Transverse colon (tissue), 4 donors: Measurements from ENCODE around the gene OR8B2. TPM values are rescaled to one million over a fixed set of nuclear protein-coding genes. Genes with fewer than 3 reads are reported as not detected.

Experiments used
- DNase-seq: peaks from one replicate; pipeline ENCODE4 v3.0.0-alpha.2; 2019
- H3K27ac ChIP-seq, 4 donors: fragments of 200-600 bp; sonication (generic); 2 replicates each; pipeline ENCODE4 v1.5.1; 2016 to 2018; ENCODE audit warnings: inconsistent platforms in 4 of 4
- H3K27me3 ChIP-seq: fragments of 200-600 bp; sonication (generic); 2 replicates; pipeline ENCODE4 v1.5.1; 2017; ENCODE audit warnings: inconsistent platforms
- H3K36me3 ChIP-seq, 4 donors: fragments of 200-600 bp; sonication (generic); 2 replicates each; pipeline ENCODE4 v1.5.1; 2017 to 2019; ENCODE audit warnings: inconsistent platforms in 4 of 4
- H3K4me1 ChIP-seq, 4 donors: fragments of 200-600 bp; sonication (generic); 2 replicates each; pipeline ENCODE4 v1.5.1; 2017 to 2020; ENCODE audit warnings: inconsistent platforms in 4 of 4
- H3K4me3 ChIP-seq, 4 donors: fragments of 200-600 bp; sonication (generic); 1 replicate in 1 of 4; 2 replicates in 3 of 4; pipeline versions ENCODE4 v1.5.1 to v1.6.1; 2017 to 2019; ENCODE audit warnings: inconsistent platforms in 4 of 4
- H3K9me3 ChIP-seq, 2 donors: fragments of 200-600 bp; sonication (generic); 2 replicates each; pipeline ENCODE4 v1.5.1; 2017 to 2019; ENCODE audit warnings: inconsistent platforms in 2 of 2
- CTCF ChIP-seq, 5 experiments: fragments of 200-600 bp in 3 of 5; fragments of 450-650 bp in 2 of 5; sonication (generic) in 3 of 5; IDR thresholded peaks; 1 replicate in 2 of 5; 2 replicates in 3 of 5; pipeline ENCODE4 v1.5.1; 2016 to 2017; ENCODE audit warnings: antibody characterized with exemption in 5 of 5, inconsistent platforms in 3 of 5, mild to moderate bottlenecking in 2 of 5, moderate library complexity in 1 of 5
- EP300 ChIP-seq: sonication (generic); formaldehyde crosslinking; IDR thresholded peaks from one replicate; pipeline ENCODE4 v1.6.1; 2017; ENCODE audit warnings: antibody characterized with exemption, low read depth
- POLR2A ChIP-seq: fragments of 450-650 bp; IDR thresholded peaks from one replicate; pipeline ENCODE4 v1.6.1; 2016; ENCODE audit warnings: antibody characterized with exemption, mild to moderate bottlenecking, moderate library complexity
- POLR2AphosphoS5 ChIP-seq, 3 donors: sonication (generic); formaldehyde crosslinking; IDR thresholded peaks; one replicate each; pipeline ENCODE4 v1.6.1; 2016; ENCODE audit warnings: antibody characterized with exemption in 3 of 3
- WGBS, 2 donors: methylation state at CpG; one replicate each; pipeline ENCODE4 v1.1.5; 2018; ENCODE audit warnings: low coverage in 1 of 2; 5-methylcytosine and 5-hydroxymethylcytosine counted together
- in situ Hi-C, 4 donors: fragments of 200-750 bp; cut with MboI; loops; one replicate each; pipeline versions ENCODE4 v1.15.0 to v1.15.1; 2017; ENCODE audit warnings: low sequenced_read_pairs in 3 of 4, low pct_ligation_motif_present in 1 of 4, low pct_unique_long_range_greater_than_20kb in 1 of 4
- intact Hi-C: fragments of 100-400 bp; cut with DNase I; formaldehyde crosslinking; loops from one replicate; pipeline ENCODE4 v1.15.1; 2023; ENCODE audit warnings: low total_unique reads
- total RNA-seq, 4 donors: library from RNA; depleted of rRNA; stranded (reverse); fragments of >200 nt; gene quantifications; one replicate each; pipeline ENCODE4 v1.1.0, GENCODE V29; 2016

The OR8B2 gene
- total RNA-seq, 4 donors from 2014 or later, result not detected

GRCh38 chr11:124359566-124359965 lies 24.7 kb downstream of the OR8B2 start:
- 6 to 35% methylated on average over 2 of the region's 2 CpGs for WGBS, 2 donors
- no peaks in the 10 kb centered on the region for H3K9me3 ChIP-seq
- no peak for DNase-seq
- in situ Hi-C loops (no loop called here), intact Hi-C loops (no loop called here)
- no peaks in the 10 kb centered on the region for H3K27me3 ChIP-seq
- no peak for TF ChIP-seq POLR2A
- no peak for TF ChIP-seq CTCF (IDR thresholded peaks at IDR 0.05)
- no peak for TF ChIP-seq EP300
- TF ChIP-seq POLR2AphosphoS5 (IDR thresholded peaks at IDR 0.05), result no peak
- no peak overlapping the region for H3K27ac ChIP-seq
- H3K4me1 ChIP-seq, result no peaks in the 10 kb centered on the region
- no peaks in the 10 kb centered on the region for H3K36me3 ChIP-seq
- H3K4me3 ChIP-seq, result no peak overlapping the region

GRCh38 chr11:124346311-124346955 lies 37.9 kb downstream of the OR8B2 start:
- DNase-seq, result no peak
- no peak overlapping the region for H3K4me3 ChIP-seq
- 50 to 71% methylated on average over 3 of the region's 3 CpGs for WGBS, 2 donors
- intact Hi-C loops (no loop called here), in situ Hi-C loops (no loop called here)
- no peaks in the 10 kb centered on the region for H3K27me3 ChIP-seq
- H3K4me1 ChIP-seq, result no peaks in the 10 kb centered on the region
- peaks cover 0 to 6% of the 10 kb centered on the region in 2 donors for H3K9me3 ChIP-seq
- TF ChIP-seq CTCF (IDR thresholded peaks at IDR 0.05) (no peak), POLR2AphosphoS5 (IDR thresholded peaks at IDR 0.05) (no peak), EP300 (no peak), POLR2A (no peak)
- H3K36me3 ChIP-seq, result no peaks in the 10 kb centered on the region
- H3K27ac ChIP-seq, result no peak overlapping the region

- no peaks in the 10 kb centered on the region for H3K27me3 ChIP-seq
- H3K9me3 ChIP-seq, result peaks cover 0 to 4% of the 10 kb centered on the region in 2 donors
- TF ChIP-seq POLR2A (no peak), EP300 (no peak), CTCF (IDR thresholded peaks at IDR 0.05) (no peak), POLR2AphosphoS5 (IDR thresholded peaks at IDR 0.05) (no peak)
- H3K4me1 ChIP-seq, result no peaks in the 10 kb centered on the region
- in situ Hi-C loops (no loop called here), intact Hi-C loops (no loop called here)
- no peak overlapping the region for H3K4me3 ChIP-seq
- H3K27ac ChIP-seq, result no peak overlapping the region
- no peak for DNase-seq
- no peaks in the 10 kb centered on the region for H3K36me3 ChIP-seq
- 73 to 83% methylated on average over 5 of the region's 5 CpGs for WGBS, 2 donors
Measured at GRCh38 chr11:124344346-124344745, 40.0 kb downstream of the OR8B2 start.

GRCh38 chr11:124340142-124340447 lies 44.2 kb downstream of the OR8B2 start:
- TF ChIP-seq EP300 (no peak), POLR2A (no peak), POLR2AphosphoS5 (IDR thresholded peaks at IDR 0.05) (no peak), CTCF (IDR thresholded peaks at IDR 0.05) (no peak)
- no peak for DNase-seq
- Histone ChIP-seq H3K9me3 (no peaks in the 10 kb centered on the region), H3K36me3 (no peaks in the 10 kb centered on the region), H3K27me3 (no peaks in the 10 kb centered on the region), H3K27ac (no peak overlapping the region), H3K4me3 (no peak overlapping the region), H3K4me1 (no peaks in the 10 kb centered on the region)
- intact Hi-C loops (no loop called here), in situ Hi-C loops (no loop called here)
- 25 to 46% methylated on average over 2 of the region's 2 CpGs for WGBS, 2 donors
